Activated CD4-positive, CD25-positive, alpha-beta regulatory T cell treated with anti-CD3 and anti-CD28 coated beads, Interleukin-2, amount 50 U/mL, for 72 hours (primary cell): ENCODE measurements around the gene RBMS3.
"Not testable (repeated sequence)": the region's sequence is repeated elsewhere in the genome, so short reads cannot be mapped to it uniquely, and the experiment has no call there.

Experiments used
- DNase-seq: peaks from one replicate; pipeline ENCODE4 v3.0.0; 2021

RBMS3 gene

GRCh38 chr3:29313981-29314726 lies 33.3 kb downstream of the RBMS3 start:
- DNase-seq: no peak

GRCh38 chr3:29314727-29315088 lies 33.8 kb downstream of the RBMS3 start:
- DNase-seq: no peak

GRCh38 chr3:29317659-29318173 lies 36.8 kb downstream of the RBMS3 start:
- DNase-seq: no peak

DNA sequence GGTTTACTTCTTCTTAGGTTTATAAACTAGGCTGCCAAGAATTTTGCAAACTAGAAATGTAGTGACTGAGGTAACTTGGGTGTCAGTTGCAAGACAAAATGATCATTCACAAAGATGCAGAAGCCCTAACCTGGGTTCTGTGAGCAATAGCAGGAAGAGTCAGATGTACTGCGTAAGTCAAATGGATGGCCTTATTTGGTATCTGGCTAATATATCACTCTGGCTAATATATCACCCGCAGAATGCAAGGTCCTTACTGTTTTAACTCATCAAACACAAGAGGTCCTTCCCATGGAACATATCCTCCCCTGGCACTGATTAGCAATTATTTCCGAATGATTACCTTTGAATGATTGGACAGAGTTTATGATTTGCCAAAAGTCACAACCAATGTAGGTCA lies 37.4 kb downstream of the RBMS3 start:
- no peak for DNase-seq

GRCh38 chr3:29319262-29319661 lies 38.4 kb downstream of the RBMS3 start:
- DNase-seq: no peak

DNA sequence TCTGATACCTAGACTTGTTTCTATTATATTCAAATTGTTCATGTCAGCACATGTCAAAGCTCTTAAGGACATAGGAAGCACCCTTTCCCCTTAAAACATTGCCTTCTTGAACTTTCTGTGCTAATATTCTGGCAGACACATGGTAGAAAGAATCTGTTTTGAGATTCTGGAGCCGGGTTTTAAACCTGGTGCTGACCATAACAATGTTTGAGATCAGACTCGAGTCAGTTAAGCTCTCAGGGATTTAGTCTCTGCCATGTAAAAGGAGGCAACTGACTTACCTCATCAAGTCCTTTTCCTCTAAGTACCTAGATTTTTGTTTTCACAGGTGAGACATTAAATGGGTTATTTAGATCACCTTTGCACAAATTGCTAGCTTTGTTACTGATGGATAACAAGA lies 38.9 kb downstream of the RBMS3 start:
- DNase-seq: no peak

DNA sequence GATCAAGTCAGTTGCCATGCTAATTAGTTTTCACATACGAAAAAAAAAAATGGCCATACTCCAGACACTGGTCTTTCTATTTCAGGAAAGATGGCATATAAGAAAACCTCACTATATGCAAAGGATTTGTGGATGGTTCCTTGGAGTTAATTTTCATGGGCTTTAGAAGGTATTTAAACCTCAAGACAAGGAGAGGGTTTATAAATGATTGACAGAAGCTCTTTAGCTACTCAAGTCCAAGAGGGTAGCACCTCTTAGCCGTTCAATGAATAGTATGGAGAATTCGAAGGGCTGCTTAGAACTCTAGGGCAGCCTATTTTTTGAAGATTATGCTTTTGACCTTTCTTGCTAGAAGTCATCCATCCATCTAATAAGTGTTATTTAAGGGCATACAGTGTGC lies 41.7 kb downstream of the RBMS3 start:
- no peak for DNase-seq

DNA sequence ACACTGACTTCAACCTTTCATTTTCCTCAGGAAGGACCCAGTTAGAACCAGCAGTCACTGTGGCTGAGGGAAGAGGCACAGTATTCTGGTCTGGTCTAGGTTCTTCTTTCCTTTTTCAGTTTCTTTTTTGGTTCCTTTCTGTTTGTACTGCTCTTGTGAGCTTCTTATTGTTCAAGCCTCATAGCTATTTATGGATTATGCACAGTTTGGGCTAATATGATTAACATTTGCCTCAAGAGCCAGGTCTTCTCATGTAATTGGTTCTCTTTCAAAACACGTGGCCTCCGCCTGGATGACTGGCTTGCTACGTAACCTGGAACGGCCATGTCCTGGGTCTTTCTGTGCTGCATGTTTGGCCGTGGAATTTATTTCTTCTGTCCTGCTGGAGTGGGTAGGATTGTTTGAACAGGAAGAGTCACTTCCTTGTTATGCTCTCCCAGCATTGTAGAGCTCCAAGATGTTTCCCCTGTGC lies 43.3 kb downstream of the RBMS3 start:
- DNase-seq: no peak

GRCh38 chr3:29326540-29326939 lies 45.7 kb downstream of the RBMS3 start:
- not testable (repeated sequence) for DNase-seq

- no peak for DNase-seq
These were observed 49.4 kb downstream of the RBMS3 start for GRCh38 chr3:29329986-29330890.

DNA sequence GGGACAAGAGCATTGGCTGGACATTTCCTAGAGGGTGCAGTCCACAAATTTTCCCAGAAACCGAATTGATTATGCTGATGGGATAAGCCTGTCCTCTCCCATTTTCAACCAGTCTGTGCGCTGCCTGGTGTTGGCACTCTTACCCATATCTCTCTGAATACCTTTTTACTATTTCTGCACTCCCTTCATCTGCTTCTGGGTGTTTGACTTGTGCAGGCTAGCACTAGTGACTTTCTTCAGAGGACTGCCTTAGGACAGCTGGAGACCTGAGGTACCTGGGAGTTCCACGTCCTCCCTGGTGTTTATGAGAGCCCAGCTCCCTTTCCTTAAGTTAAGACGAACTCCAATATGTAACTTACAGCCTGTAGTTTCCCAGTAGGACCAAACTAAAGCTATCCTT lies 50.2 kb downstream of the RBMS3 start:
- no peak for DNase-seq

DNA sequence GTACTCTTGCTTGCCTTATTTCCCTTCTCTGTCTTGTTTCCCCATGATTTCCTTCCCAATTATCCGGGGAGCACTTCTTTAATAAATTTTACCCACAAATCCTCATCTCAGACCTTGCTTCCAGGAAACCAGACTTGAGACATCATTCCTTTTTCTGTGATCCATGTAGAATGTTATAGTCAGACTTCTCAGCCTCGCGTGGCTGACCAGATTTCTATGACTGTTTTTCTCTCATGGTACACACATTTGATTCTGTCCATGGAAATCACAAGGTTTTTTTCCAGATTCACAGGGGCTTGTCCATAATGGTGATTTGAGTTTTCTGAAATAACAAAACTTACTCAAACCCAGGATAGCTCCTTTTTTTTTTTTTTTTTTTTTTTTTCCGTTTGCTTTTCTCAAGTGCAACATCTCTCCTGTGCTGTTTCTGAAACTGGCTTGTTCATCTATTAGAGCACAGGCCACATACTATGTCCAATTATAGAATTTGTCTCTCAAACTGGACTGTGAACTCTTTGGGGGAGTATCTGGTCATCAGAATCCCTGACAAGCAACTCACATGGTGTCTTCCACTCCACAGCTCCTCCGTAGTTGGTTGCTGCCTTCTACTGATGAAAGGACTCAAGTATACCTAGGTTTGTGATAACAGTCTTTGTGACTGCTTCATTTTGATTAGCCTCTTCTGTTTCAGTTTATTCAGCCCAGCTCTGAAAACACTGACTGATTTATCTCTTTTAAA lies 50.8 kb downstream of the RBMS3 start:
- DNase-seq: no peak

DNA sequence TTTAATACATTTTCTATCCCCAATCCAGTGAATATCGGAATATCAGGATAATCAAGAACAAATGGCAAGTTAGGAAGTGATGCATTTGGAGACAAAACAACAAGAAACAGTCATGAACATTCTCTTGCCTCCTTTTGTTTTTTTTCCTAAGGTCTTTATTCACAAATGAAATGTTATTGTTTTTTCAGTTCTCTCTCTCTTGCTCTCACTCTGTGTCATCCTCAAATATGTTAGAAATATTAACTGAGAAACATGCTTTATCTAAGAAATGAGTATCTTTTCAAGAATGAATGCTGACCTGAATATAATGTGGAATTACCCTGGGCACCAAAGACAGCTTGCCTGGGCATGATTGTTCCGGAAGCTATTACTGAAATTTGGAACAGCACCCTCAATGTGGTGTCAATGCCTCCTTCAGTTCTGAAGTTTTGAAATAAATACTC lies 51.3 kb downstream of the RBMS3 start:
- no peak for DNase-seq

GRCh38 chr3:29333576-29333975 lies 52.7 kb downstream of the RBMS3 start:
- DNase-seq: no peak

GRCh38 chr3:29334706-29335105 lies 53.8 kb downstream of the RBMS3 start:
- no peak for DNase-seq

- DNase-seq: no peak
These were observed 54.6 kb downstream of the RBMS3 start for GRCh38 chr3:29335438-29335837.

- DNase-seq: no peak
These were observed 55.1 kb downstream of the RBMS3 start for GRCh38 chr3:29335943-29336342.

DNA sequence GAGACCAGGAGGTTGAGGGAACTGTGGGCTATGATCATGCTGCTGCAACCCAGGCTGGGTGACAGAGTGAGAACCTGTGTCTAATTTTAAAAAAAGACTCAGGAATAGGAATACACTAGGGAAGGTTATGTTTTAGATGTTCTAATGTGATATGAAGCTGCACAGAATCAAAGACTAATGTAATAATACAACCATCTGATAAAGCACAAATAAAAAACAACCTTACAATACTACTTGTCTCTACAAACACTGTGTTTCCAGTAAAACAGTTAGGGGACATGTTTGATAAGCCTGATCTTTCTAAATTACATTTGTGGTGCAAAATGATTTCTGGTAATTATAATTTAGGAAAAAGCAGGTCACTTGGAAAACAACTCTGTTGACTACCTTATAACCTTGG lies 56.7 kb downstream of the RBMS3 start:
- DNase-seq: no peak

GRCh38 chr3:29338377-29338776 lies 57.5 kb downstream of the RBMS3 start:
- DNase-seq: no peak

GRCh38 chr3:29339016-29339833 lies 58.4 kb downstream of the RBMS3 start:
- DNase-seq: no peak

GRCh38 chr3:29344154-29344553 lies 63.3 kb downstream of the RBMS3 start:
- DNase-seq: no peak

GRCh38 chr3:29344935-29345334 lies 64.1 kb downstream of the RBMS3 start:
- DNase-seq: no peak
